ENCODE data around the gene EML4.

EML4 gene

DNA sequence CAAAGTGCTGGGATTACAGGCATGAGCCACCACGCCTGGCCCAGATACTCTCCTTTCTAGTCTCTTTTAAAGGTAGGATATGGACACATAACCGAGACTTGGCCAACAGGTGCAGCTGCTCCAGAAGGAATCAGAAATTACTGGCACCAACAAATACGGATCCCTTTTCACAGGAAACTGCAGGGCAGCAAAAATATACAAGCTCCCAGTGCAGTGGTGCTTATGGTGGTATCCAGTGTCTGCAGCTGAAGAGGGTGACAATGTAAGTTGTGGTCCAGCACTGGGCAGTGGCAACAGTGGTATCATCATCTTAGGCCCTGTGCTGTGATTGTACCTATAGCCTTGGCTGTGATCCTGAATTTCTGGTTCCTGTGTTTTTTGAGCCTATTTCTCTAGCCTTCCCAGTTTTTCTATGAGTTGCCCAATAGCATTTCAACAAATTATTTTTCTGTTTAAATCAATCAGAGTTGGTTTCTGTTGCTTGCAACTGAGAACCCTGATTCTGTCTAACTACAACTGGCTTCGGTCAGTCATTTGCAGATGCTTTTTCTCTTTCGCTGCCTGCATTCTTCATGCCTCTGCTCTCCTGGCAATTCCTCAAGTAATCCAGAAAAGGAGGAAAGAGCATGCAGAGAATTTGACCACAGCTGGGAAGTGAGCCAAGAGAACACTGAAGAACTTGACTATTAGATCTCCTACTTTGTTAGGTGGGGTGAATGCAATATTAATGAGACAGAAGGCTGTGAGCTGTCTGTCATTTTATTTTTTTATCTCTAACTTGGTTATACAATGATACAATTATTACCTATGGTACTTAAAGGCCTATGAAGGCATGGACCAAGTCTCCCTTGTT, 30.8 kb upstream of the EML4 start:
- DNase-seq, result no peak

DNA sequence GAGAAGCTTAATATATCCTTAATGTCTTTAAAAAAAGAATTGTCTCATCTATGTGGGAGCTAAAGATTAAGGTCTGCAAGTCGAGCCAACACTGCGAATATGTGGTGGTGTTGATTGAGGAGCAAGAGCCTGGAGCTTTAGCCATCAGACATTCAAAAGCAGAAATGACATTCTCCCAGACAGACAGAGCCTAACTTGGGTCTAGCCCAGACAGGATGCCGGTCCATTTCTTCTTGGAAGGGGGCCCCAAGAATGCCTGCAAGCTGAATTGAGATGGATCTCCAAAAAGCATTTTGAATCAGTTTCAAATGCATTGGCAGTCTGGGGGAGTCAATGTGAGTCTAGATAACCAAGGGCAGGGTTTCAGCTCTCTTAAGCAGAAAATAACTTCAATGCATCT, 30.1 kb upstream of the EML4 start:
- no peak for DNase-seq

DNA sequence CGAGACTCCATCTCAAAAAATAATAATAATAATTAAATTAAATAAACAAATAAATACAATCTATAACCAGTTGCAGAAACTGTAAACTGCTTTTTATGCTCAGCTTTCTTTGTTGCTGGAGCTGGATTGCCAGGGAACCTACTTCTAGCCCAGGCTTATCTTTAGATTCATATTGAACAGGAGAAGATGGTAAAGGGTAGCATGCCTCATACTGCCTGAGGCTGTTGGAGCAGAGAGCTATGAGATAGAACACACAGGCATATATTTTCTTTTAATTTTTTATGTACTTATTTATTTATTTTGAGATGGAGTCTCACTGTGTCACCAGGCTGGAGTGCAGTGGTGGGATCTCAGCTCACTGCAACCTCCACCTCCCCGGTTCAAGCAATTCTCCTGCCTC, 28.7 kb upstream of the EML4 start:
- DNase-seq, result no peak

DNA sequence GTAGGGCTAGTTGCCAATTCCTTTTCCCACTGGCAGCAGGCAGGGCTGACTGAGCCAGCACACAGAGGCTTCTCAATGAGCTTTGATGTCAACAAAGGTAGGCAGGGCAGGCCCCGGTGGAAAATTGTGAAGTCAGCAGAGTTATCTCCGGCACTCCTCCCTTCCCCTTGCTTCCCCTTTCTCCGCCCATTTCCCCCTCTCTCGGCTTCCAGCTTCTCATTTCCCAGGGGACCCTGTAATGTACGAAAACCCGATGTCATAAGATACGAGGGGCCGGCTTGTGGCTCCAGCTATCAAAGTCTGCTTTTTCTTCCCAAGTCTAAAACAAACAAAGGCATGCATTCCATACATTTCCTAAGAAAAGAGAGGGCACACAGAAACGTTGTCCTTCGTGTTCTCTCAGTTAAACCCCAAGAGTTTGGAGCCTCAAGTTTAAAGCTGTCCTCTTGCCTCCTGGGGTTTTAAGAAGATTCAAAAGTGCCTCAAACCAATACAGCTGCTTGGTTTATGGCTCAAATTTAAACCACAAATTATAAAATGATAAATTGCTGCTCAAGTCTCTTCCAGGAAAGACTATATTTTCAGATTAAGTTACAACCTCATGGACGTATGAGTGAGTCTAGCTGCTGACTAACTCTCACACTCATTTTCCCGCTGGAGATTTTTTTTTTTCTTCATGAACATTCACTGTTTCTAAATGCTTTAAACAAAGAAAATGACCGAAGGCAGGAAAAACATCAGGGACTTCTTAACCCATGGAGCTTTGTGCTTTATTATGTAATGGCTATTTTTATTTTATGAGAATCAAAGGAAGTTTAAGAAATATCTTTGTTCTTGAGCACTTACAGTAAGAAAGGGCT, 27.2 kb upstream of the EML4 start:
- no peak for DNase-seq

DNA sequence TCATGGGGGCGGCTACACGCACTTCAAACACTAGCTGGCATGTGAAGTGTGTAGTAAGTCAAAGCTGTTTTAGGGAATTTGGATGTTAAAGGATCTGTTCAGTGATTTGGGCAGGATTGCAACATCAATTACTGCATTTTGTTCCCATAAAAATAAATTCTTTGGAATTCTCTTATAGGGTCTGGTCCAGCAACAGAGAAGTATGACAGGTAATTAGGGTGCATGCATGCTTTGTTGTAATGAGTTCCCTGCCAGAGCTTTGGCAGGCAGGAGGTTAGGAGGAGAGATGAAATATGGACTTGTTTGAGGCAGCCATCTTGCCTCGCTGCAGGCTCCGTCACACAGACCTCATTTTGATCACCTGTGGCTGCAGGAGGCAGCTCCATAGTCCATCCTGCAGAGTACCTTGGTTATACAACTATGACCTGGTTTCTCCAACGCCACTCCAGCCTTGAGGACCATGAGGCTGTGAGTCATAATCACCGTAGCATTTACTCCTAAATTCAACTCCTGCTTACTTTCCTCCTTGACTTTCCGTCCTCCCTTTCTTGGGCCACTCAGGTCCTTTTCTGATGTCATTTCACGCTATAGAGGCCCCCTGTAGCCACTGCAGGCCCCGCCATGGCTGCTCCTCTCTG, 26.5 kb upstream of the EML4 start:
- DNase-seq, result no peak

DNA sequence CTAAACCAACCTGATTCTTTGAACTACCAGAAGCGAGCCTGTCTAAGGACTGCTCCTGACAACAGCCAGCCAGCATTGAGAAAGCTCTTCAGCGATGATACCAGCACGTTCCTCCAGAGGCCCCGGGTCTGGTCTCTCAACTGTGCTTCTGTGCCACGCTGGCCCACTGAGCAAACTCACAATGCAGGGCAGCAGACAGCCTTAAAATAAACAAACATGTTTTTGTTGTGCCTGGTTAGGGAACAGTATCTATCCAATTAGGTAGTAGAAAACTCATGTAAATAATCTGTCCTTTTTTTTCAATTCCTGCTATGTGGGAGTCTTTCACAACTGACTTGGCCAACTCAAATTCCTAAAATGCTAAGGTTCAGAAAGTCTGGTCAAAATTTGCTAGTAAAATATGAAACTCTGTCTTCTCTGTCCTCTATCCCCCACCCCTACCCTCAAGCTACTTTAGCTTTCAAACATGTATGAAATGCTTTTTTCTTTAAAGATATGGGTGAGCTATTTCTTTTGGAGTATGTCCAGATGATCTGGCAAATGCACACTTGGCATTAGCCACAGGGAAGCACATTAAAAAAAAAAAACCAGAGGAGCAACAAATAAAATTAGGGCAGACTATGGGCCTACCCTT, 21.4 kb upstream of the EML4 start:
- no peak for DNase-seq

DNA sequence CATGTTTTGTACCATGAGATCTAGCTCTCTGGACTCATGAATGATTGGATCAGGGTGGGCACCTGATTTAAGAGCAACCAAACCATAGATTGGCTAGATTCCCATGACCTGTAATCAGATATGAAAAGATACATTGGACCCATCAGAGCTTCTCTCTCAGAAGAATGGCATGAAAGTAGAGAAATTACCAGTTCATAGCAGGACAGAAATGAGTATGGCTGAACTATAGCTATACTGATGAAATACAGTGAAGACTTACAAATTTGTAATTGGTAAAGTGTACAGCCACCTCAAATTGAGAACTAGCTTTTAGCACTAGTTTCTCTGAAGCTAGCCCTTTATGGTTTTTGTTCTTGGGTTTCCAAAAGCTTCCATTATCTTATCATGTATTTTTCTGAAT, 19.0 kb upstream of the EML4 start:
- DNase-seq, result no peak

DNA sequence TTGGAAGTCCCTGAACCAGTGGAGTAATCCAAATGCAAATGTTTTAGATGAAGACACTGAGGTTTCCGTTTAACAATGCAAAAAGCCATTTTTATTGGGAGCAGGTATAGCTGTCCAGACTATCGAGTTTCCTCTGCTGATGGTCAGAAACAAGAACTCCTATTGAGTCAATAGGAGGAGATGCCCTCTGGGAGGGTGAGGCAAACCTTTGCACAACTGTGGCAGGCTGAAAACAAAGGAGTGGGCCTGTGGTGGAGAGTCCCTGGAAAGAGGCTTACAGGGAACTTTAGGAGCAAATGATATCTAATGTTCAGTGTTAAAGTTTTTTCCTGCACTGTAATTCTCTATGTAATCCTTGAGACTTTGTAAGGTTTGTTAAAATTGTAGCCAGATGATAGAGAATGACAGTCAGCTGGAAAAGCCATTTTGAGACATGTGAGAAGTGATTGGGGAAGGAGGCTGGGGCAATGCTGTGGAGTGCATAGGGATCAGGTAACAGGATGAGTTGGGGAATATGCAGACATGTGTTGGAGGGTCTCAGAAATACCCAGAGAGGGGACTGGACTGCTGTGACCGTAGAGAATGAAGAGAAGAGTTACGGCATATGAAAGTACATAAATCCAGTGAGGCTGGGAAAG, 15.1 kb upstream of the EML4 start:
- DNase-seq, result no peak

DNA sequence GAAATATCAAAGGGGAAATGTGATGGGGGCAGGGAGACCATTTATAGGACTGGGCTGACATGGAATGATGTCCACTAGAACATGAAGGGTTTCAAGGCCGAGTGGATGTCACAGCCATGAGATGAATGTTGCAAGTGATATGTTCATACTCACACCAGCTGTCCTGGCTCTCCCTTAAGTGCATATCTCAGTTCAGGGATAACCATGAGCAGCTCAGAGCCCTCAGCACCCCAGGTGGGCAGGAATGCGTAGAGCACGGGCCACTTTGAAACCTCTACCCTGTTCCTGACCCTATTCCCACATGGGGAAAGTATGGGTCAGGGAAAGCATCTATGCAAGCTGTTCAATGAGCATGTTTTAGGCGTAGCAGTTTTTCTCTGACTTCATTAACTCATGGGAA, 12.4 kb upstream of the EML4 start:
- DNase-seq, result no peak

DNA sequence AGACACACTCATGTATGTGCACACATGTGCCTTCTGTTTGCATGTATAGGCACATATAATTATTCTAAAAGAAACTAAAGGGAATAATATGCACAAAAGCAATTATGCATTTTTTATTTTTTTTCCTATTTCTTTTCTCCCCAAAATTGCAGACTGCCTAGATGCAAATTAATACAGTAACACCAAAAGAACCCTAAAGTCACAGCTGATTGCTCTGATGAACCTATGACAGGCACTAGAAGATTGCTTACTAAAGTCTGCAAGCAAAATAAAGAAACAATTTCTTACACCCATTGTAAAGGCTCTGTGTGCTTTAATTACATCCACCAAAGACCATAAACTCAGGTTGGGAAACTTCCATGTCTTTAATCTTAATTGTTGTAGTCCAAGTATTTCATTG, 7.7 kb upstream of the EML4 start:
- DNase-seq, result no peak

DNA sequence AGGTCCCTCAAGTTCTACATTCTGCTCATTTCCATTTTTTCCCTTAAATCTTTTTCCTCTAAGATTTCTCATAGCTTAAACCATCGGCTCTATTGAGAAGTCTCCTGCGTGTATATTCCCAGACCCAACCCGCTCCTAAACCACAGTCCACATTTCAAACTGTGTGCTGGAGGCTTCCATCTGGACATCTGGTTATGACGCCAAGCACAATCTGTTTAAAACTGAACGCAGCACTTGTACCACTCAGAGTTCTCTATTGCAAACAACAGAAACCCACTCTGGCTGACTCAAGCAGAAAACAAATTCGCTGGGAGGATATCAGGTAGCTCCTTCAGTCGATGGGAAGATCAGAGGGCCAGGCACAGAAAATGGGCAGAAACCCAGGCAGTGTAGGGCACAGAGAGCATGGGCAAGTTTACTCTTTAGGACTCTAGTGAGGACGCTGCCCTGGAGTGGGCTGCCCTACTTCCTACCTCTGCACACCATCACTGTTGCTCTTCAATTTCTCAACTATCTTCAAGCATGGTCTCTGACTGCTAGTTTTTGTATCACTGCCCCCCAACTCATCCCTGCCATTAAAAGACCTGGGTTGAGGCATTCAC, 5.6 kb upstream of the EML4 start:
- no peak for DNase-seq

DNA sequence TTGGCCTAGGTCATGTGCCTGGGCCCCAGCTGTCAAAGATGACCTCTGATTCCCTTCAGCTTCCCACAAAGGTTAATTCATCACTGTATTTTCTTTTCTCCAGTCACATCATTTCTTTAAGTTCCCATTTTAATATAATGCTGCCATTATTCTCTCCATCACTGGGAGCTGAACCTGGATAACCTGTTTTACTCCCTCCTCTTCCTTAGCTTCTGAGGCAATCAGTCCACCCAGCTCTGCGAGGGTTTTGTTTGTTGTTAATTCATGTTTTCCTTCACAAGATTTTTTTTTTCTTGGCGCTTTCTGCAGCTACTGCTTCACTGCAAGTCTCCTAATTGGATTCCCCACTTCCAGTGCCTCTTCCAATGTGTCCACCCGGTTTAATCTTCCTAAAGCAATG, 5.1 kb upstream of the EML4 start:
- DNase-seq, result no peak

DNA sequence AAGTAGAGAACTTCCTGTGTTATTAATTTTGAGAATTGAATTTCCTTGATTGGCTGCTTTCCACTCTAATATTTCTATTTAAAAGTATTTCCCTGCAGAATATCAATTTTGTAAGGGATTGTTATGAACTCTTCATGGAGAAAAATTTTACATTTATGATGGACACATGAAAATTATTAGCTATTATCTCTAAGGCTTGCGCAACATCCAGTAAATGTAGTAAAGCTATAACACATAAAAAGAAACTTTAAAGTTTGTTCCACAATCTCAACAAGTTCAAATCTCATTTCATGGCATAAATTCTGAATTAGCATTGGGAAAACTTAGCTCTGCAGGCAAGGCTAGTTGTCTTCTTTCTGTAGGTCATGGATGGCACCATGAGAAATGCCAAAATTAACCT, 4.2 kb upstream of the EML4 start:
- no peak for DNase-seq

DNA sequence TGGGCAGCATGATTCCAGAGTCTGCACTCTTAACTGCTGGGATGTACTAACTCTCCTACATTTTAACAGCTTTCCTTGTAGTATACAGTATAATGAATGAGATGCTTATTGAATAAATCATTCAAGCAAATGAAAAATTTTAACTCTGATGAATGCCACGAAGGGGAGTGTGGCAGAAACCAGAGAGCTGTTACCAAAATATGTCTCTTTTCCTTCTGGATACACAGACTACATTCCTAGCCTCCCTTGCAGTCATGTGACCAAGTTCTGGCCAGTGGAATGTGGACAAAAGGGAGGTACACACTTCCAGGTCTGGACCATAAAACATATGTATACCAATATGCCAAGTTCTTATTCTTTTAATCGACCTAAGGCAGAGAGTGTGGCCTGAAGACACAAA, 1.7 kb upstream of the EML4 start:
- no peak for DNase-seq

DNA sequence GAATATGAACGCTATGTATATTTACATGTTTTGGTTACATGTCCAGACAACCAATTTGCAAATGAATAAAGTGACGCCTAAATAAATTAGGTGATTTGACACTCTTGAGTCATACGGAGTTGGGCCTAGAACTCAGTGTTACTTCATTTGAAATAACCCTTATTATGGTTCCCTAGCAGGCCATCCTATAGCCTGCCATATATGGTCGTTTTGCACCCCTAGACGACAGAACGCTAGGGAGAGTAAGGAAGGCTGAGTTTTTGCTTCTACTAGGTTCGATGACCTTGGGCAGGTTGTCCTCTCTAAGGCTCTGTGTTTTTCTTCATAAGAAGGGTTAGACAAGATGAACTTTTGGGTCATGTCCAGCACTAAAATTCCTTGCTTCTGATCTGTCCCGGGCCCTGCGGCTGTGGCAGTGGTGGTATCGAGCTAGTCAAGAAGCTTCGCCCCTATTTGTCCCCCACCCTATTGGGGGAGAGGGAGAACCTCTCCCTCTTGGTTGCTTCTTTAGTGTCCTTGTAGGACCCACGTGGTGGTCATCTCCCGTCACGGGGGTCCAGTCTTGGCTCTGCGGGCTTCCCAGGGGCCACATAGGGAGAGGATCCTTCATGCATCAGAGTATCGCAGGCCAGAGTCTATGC, 574 bp upstream of the EML4 start:
- DNase-seq, result no peak

DNA sequence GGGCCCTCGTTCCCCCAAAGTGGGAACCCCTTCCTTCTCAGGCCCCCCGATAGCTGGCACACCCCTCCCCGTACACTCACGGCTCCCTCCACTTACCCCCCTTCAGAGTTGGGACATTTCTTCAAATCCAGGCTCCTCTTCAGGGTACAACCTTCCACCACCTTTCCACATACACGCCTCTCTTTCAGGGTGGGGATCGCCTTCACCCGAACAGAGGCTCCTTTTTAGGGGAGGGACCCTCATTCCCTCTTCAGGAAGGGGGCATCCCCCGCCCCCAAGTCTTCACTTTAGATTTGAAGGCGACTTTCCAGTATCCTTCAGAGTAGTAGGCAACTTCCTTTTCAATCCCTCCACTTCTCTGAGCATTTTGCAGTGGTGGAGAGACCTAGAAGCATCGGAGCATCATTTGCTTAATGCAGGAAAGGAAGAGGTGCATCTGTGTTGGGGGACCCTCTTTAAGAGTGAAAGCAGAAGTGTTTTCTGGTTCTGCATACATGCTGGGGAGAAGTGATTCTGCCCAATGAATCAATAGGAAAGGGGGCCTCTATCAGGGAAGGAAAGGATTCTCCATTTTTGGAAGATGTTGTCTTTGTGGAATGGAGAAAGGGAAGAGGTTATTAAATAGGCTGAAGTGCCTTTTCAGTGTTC, 845 bp downstream of the EML4 start:
- no peak for DNase-seq

DNA sequence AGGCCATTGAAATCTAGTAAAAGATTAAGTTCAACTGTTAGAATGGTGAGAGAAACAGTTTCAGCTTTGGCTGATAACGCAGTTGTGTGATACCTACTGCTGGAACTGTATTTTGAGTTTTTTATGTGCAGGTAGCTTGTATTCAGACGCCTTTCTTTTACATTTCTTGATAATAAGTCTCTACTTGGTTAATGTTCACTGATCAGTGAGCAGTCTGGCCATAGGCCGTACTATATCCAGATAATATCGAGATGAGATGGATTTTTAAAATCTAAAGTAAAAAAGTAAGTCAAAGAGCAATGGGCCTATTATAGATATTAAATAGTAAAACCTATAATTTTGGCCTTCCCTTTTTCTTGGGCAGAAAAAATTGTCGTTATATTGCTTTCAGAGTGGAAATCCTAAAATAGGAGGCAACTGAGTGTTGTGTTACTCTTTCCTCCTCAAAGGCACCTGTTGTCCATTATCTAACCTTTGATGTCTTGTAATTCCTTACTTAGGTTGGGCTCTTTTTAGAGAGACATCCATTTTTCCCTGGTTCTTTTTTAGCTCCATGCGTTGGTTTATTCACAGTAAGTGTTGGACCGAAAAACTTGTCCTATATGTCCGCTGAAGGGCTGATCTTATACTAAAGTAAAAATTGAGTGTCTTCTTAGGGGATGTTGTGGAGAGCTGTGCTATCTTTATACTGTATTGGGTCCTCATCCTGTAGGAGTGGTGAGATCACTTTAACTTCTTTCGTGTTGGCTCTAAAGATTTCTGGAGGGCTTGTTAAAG, 1.7 kb downstream of the EML4 start:
- no peak for DNase-seq

DNA sequence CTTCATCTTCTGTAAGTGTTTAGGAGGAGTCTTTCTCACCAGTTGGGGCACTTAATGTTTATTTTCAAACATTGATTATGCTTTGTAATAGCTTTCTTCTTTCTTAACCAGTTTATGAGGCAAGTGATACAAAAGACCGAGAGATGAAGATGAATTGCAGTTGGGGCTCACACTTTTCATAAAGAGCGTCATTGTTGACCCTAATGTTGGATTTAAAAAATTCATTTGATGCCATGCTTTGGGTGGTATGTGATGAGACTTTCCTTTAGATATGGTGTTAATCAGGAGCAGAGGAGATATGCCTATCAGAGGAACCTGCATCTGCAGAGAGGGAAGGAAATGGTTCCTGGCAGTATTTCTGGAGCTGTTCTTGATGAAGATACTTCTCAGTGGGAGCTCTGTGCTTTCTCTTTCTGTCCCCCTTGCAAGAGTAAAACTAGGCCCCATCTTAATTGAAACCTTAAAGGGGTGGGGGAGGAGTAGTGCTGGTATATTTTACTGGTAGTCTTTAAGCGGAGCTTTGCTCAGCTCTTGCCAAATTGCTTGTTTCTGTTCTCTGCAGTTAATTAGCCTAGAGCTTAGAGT, 2.3 kb downstream of the EML4 start:
- no peak for DNase-seq

DNA sequence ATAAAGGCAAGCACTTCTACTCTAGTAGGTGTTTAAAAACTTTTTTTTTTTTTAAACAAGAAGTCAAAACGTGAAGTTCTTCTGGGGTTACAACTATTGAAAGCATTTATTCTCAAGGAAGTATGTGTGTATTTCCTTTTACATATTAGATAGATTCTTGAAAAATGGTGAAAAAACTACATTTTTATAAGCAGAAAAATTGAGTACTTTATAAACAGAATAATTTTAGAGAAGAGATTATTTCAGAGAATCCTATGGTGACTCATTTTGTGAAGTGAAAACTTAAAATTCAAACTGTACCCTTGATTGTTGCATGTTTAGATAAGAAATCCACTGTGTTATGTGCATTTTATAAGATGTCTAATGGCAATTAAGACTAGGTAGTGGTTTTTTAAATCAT, 2.9 kb downstream of the EML4 start:
- DNase-seq, result no peak

DNA sequence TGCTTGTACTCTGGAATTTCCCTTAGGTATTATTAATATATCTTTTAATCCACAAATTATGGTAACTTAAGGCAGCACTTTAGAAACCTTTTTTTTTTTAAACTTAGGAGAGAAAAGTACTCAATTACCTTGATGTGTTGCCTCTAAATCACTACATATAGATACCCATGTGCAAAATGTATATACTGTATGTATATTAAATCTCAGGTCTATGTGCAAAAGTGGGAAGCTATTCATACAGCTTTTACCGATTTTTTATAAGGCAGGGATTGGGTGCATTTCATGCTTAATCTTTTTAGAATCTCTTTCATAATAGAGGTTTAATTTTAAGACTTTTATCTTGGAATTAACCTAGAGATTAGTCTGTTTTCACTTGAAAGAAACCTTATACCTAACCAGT, 3.4 kb downstream of the EML4 start:
- no peak for DNase-seq
